ENCODE measurements around the gene GAPDH.
"Not testable (repeated sequence)": the region's sequence is repeated elsewhere in the genome, so short reads cannot be mapped to it uniquely, and the experiment has no call there.

GAPDH gene

DNA sequence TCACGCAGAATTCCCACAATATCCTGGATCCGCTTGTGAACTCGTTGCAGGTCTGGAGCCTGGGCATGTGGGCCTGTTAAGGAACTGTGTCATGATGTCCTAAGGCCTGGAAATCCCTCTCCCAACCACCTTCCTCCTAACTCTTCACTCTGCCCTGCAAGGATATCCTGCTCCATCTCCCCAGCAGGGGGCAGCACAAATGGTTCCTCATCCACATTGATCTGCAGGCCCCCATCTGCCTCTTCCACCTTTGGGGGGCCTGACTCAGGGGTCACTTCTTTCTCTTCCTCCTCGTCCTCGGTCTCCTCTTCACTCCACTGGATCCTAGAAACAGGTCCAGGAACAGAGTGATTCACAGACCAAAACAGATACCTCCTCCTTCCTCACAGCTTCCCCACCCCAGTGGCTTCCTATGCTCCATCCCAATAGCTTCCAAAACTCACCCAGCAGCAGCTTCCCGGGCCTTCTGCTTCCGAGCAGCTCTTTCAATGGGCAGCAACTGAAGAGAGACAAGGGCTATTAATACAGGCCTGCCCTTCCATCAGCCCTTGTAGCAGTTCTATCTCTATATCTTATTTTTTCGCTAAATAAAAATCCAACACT is 29.2 kb downstream of the GAPDH start:
- peak; percentile 29 to 40 for DNase-seq (ENCODE audit: low read depth in 2 of 2)

- DNase-seq (ENCODE audit: low read depth in 2 of 2): no peak
Measured at GRCh38 chr12:6567112-6567670, 32.9 kb downstream of the GAPDH start.

DNA sequence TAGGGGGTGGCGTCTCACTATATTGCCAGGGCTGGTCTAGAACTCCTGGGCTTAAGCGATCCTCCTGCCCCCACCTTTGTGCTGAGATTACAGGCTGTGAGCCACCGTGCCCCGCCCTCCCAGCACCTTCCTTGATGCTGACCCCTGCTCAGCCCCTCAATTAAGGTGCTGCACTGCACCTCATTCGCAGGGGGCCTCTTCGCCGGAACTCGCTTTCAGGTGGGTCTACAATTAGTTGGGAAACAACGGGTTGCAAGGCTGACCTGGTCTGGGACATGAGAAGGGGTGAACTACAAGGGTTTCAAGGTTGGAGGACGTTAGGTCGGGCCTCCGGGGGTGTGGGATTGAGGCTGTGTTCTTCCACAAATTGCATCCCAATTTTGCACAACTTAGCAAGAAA is 35.0 kb downstream of the GAPDH start:
- no peak for DNase-seq (ENCODE audit: low read depth in 2 of 2)

DNA sequence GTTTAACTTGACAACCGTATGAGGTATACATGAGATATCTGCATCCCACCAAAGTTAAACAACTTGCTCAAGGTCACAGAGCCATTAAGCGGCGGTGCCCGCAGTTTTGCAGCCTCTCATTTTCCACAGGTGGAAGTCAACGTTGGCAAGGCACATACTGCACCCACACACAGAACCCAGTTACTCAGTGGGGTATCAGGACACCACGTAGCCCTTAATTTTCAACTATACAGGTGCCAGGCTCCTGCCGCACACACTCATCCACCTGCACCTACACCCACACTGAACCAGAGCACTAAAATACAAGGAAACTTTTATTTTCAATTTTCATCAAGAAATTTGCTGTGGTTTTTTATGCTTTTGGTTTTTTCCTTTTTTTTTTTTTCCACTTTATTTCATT is 35.5 kb downstream of the GAPDH start:
- DNase-seq (ENCODE audit: low read depth in 2 of 2): no peak

GRCh38 chr12:6570264-6570887 is 36.1 kb downstream of the GAPDH start:
- DNase-seq (ENCODE audit: low read depth in 2 of 2): no peak

DNA sequence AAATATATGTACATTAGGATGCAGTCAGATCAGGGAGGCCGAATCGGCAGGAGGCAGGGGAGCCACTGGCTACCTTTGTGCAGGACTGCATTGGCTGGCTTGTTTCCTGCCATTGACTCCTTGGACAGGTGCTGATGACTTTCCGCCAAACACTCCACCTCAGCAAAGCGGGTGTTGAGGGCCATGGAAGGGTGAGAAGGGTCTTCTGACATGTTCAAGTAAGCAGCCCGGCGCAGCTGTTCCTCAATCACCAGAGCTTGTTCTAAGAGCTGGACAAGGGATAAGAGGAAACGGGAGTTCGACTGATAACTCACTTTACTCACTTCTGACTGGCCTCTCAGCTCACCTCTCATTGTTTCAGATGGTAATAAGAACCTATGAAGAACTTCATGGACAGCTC is 38.7 kb downstream of the GAPDH start:
- no peak for DNase-seq (ENCODE audit: low read depth in 2 of 2)

GRCh38 chr12:6574576-6575295 is 40.4 kb downstream of the GAPDH start:
- DNase-seq (ENCODE audit: low read depth in 2 of 2): no peak

GRCh38 chr12:6575648-6576047 is 41.3 kb downstream of the GAPDH start:
- DNase-seq (ENCODE audit: low read depth in 2 of 2): no peak

GRCh38 chr12:6582196-6582595 is 47.9 kb downstream of the GAPDH start:
- DNase-seq (ENCODE audit: low read depth in 2 of 2): no peak

DNA sequence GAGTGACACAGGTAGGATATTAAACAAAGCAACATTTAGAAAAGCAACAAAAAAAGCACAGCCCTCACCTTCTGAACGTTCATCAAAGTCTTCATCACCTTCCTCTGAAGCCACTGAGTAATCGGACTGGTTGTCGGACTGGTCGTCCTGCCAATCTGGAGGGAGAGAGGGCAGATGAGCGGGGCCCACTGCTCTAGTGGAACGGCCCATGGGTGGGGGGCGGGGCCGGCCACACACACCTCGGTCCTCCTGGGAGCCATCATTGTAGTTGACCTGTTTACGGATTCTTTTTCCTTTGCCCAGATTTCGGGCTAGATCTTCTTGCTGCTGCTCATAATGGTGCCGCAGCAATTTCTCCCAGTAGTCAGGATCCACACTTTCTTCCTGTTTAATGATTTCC is 48.6 kb downstream of the GAPDH start:
- DNase-seq (ENCODE audit: low read depth in 2 of 2): no peak

GRCh38 chr12:6584293-6584692 is 50.0 kb downstream of the GAPDH start:
- DNase-seq (ENCODE audit: low read depth in 2 of 2): no peak

DNA sequence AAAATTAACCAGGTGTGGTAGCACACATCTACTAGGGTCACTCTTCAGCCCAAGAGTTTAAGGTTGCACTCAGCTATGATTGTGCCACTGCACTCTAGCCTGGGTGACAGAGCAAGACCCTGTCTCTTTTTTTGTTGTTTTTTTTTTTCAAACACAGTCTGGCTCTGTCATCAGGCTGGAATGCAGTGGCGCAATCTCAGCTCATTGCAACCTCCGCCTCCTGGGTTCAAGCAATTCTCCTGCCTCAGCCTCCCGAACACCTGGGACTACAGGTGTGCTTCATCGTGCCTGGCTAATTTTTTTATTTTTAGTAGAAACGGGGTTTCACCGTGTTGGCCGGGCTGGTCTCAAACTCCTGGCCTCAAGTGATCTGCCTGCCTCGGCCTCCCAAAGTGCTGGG is 52.3 kb downstream of the GAPDH start:
- not testable (repeated sequence) for DNase-seq (ENCODE audit: low read depth in 2 of 2)

All from stimulated activated CD8-positive, alpha-beta memory T cell treated with anti-CD3 and anti-CD28 coated beads, Interleukin-7, amount 100 ng/mL, for 4 hours (primary cell).